KBM-7 (cell line): ENCODE data around the gene HNRNPA1.
"Not testable (repeated sequence)": the region's sequence is repeated elsewhere in the genome, so short reads cannot be mapped to it uniquely, and the experiment has no call there.

Experiments
- DNase-seq: peaks from one replicate; pipeline ENCODE4 v3.0.0-alpha.2; 2015
- in situ Hi-C: fragments of 300-500 bp; cut with MboI; formaldehyde crosslinking; loops from 2 replicates; pipeline ENCODE4 v1.14.3; 2020; ENCODE audit warnings: low sequenced_read_pairs, low pct_unique_long_range_greater_than_20kb, mixed read lengths

Gene HNRNPA1

DNA sequence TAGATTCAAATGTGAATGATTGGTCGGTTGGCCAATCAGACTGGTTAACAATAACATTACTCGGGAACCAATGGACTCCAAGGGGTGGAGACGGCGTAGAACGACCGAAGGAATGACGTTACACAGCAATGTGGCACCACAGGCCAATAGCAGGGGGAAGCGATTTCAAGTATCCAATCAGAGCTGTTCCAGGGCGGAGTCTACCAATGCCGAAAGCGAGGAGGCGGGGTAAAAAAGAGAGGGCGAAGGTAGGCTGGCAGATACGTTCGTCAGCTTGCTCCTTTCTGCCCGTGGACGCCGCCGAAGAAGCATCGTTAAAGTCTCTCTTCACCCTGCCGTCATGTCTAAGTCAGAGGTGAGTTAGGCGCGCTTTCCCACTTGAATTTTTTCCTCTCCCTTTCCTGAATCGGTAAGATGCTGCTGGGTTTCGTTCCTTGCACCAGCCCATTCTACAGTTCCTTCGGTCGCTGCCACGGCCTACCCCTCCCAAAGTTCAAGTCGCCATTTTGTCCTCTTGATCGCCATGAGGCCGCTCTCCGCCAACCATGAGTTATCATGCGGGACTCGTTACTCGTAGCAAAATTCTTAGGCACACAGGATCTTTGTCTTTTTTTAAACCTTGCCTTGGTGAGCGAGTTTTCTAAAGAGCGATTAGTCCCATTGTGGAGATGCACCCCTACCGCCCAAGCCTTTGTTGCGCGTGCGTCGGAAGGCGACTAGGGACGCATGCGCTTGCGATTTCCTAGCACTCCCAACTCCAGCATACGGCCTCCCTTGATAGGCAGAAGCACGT is at the start of gene HNRNPA1:
HNRNPA1 (plus strand) TSS at position 259 of the 793 bp plus-strand sequence; CDS start at position 341, 82 bp downstream.
- peak; percentile 99 for DNase-seq
- in situ Hi-C loops = no loop called here

DNA sequence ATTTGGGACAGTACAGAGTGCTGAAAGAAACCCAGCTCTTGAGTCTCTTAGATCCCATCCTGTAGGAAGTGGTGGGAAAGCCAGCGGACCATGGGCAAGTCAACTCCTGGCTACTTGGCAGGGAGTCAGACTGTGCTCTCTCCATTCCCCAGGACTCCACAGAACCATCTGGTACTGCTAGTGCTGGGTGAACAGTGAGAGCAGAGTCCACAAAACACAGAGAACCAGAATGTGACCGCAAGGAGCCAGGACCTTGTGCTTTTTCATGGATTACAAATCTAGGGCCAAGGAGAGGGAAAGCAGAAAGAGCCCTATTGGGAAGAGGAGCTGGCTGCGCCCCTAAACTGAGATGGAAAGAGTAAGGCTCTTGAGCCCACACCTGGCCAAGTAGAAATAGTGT is 49.3 kb upstream of the HNRNPA1 start:
- DNase-seq, in situ Hi-C loops: not testable (repeated sequence)

DNA sequence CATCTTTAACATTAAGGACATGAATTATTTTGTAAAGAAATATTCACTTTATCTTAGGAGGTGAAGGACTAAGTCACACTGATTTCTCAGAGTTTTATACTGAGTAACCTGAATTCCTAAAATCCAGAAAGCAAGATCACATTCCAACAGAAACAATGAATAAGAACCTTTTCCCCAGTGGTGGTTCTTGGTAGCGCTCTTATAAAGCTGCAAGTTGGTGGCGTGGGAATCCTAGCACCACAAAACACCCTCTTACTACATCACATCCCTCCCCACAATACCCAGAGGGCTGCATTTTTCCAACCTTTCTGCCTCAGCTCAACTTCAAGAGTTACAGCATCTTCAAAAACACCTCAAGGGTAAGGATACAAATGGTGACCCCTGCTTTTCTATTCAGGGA is 47.7 kb upstream of the HNRNPA1 start:
- in situ Hi-C loops = no loop called here
- DNase-seq = no peak

DNA sequence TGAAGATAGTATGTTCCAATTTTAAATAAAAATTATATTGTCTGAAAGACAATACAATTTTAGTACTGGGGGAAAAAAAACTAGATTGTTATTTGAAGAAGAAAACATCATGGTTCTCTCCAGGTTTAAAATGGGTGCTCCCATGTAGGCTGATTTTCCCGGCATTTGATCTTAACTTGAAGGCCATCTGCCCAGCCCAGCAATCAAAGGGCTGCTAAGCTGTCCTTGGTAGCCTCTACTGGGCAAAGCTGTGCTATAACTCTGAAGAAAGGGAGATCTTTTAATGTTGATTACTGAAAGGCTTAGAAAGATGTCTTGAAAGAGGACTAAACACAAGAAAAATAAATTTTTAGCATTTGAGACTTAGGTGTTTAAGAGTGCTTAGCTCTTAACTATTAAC is 42.0 kb upstream of the HNRNPA1 start:
- in situ Hi-C loops = no loop called here

DNA sequence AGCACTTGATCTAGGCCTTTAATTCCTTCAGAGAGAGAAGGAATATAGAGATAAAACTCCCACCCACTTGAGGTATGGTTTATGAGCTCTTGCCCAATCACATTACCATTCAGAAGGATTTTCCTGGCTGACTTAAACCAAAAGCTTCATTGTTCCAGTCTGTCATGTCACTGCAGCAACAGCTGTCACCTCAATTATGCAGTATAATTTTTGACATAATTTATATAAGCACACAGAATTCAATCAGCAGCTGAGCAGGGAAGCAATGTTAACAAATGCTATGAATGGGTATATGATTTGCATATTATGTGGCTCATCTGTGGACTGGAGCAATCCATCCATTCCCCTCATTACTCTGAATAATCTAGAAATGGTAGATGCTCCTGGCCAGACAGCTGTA is 40.9 kb upstream of the HNRNPA1 start:
- in situ Hi-C loops = no loop called here
- no peak for DNase-seq

More for the DNA sequence above, 42.0 kb upstream of the HNRNPA1 start:
- DNase-seq = no peak

DNA sequence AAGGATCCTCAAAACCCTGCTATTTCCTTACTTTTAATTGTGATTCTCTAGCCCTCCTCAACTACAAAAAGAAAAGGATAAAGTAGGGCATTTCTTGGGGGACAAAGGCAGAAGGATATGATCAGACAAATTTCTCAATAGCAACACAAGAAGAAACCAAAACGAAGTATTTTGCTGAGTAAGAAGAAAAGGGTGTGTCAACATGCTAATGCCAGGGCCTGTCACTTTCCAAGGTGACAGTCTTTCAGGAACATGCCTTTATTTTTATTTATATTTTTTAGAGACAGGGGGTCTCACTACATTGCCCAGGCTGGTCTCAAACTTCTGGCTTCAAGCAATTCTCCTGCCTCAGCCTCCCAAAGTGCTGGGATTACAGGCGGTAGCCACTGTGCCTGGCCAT is 40.4 kb upstream of the HNRNPA1 start:
- in situ Hi-C loops = no loop called here
- no peak for DNase-seq

GRCh38 chr12:54240971-54241588 is 39.4 kb upstream of the HNRNPA1 start:
- DNase-seq = no peak
- in situ Hi-C loops = no loop called here

DNA sequence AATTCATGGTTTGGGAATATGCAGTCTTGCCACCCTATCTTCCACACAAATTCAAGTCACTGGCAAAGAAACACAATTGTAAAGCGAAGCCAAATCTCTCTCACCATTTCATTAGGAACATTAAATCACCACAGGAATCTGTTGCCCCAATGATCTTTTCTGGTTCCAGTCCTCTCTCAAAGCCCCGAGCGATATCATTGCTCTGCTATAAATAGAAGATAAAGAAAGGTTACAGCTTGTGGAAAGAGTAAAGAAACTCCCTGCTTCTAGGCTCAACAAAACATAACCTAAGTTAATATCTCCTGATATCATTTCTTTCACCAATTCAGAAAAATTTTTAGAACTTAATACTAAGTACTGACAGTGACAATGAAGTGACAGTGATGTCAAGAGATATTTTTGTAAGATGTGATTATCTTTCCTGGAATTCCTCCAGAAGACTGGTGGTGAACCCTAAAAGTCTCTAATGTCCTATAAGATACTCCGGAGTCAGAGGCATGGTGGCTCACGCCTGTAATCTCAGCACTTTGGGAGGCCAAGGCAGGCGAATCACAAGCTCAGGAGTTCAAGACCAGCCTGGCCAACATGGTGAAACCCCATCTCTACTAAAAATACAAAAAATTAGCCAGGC is 34.4 kb upstream of the HNRNPA1 start:
- in situ Hi-C loops = no loop called here
- DNase-seq = no peak

DNA sequence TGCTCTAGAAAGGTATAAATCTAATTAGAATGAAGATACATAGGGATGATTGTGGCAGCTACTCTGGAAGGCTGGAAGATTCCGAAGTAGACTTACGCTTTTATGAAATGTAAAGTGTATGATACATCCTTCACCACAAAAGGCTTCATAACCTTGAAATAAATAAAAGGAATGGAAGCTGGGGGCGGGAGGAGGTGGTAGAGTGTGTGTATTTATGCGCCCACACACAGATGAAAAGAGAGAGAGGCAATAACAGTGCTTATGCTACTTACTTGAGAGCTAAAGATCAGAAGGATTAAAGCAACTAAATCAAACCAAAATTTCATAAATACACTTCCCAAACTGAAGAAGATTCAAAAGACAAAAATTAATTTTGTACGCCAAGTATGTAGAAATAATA is 31.0 kb upstream of the HNRNPA1 start:
- in situ Hi-C loops = no loop called here

DNA sequence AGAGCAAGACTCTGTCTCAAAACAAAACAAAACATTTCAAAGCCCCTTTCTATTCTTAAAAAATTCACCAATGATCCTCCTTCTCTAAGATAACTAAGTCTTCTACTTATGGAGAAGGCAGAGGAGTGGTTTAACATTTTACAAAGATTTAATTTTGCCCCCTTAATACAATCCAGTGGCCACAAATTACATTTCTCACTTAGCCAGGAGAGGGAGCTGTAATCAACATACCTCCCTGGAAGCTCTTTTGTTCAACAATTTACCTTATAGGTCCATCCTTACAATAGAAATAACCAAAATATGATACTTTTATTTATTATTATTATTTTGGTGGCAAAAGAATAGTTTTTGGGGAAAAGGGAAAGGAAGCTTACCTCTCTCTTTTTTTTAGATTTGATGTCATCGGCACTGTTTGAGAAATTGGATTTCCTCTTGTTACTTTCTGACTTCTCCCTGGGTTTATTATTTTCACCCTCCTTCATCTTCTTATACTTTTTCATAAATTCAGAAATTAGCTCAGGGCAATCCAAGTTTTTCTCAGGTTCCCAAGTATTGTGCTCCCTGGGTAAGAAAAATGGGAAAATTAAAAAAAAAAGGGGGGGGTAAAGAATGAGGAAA is 28.8 kb upstream of the HNRNPA1 start:
- in situ Hi-C loops = no loop called here
- DNase-seq = peak; percentile 69

More for the DNA sequence above, 31.0 kb upstream of the HNRNPA1 start:
- DNase-seq = no peak

- no peak for DNase-seq
- in situ Hi-C loops = no loop called here
Observed at GRCh38 chr12:54253240-54253639, 27.3 kb upstream of the HNRNPA1 start.

- peak; percentile 63 for DNase-seq
- in situ Hi-C loops = no loop called here
Observed at GRCh38 chr12:54257332-54257731, 23.2 kb upstream of the HNRNPA1 start.

DNA sequence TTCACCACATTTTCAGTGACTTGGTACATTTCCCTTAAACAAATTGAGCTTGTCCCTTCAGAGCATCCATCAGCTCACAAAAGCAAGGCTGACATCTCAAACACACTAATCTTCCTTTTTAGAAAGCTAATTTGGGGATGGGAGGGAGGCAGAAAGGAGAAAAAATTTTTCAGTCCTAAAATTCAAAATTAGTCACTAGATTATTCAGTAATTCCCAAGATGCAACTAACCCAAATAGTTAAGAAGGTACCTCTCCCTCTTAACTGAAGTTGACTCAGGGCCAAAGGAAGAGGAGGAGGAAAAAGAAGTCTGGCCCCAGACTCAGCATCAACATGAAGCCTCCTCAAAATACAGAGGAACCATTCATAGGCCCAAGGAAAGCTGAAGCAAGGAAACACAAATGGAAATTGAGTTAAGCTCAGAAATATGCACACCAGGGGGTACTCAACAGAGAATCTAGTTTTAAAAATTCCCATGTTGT is 22.3 kb upstream of the HNRNPA1 start:
- in situ Hi-C loops = no loop called here
- DNase-seq = no peak

DNA sequence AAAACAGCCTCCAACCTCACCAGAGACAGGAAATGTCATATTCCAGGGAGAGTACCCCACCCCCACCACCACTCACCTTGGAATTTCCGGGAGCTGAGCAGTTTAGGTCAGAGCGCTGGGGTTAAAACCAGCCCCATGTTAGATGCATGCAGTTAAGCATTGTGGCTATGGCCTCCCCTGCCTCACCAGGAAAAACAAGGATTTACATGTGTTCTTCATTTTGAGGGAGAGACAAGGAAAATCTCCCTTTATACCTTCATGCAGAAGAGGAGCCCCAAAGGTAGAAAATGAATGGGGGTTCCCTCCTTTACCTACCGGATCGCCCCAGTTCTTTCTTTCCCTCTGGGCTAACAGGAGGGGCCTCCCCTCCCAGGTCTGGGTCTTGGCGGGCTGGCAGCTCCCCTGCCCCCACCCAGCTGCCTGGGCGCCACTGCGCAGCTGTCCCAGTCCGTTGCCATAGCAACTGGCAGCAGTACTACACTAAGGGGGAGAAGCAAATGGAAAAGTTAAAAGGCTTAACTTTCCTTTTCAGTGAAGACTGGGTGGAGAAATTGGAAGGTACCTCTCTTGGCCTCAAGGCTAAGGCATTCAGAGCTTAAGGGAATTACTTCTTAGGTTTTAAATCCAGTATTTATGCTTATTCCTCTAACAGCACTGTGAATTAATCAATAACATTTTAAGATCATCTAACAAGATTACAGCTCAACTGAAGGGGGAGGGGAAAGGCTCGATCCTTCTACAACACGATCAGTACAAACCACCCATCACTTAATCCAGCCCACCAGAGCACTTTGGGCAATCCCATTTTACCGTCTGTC is 21.1 kb upstream of the HNRNPA1 start:
- DNase-seq = peak; percentile 85
- in situ Hi-C loops = no loop called here

DNA sequence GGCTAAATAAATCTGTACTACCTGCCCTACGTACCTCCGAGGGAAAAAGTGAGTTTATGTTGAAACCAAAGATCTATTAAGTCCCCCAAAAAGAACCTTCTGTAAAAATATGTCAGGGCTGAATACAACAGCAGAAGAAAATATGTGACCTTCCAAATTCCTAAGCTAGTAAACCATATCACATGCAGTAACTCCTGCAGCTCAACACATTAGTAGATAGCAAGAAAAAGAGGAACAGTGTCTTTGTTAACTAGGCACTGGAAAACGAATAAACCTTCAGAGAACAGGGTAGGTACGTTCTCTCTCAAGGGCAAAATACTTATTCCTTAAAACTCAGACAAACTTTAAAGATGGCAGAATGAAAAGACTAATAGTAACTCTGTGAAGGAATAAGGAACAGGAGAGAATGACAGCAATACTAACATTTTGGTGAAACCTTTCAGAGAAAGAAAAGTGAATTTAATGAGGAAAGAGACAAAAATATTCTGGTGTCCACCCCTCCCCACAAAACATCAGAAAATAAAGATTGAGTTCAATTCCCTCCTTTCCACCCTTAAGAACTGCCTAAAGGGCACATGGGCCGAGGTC is 18.6 kb upstream of the HNRNPA1 start:
- in situ Hi-C loops = no loop called here
- DNase-seq = peak; percentile 53

- DNase-seq = peak; percentile 51
- in situ Hi-C loops = no loop called here
Observed at GRCh38 chr12:54262403-54262925, 18.1 kb upstream of the HNRNPA1 start.

GRCh38 chr12:54265364-54265812 is 15.1 kb upstream of the HNRNPA1 start:
- in situ Hi-C loops = no loop called here
- no peak for DNase-seq

DNA sequence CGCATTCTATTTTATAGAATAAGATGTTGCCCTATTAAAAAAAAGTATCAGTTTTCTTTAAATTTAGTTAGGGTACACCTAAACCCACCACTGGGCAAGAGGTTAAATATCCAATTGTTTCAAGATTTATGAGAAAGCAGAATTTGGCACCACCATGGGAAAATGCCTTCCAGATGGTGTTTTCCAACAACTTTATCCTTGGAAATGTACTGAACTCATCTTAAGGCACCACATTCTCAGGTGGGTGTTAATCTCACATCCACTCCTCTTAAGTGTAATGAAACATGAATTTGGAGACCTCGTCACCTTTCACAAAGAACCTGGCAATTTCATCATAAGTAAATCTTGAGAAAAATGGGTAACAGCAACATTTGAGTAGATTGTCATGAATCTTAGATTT is 13.7 kb upstream of the HNRNPA1 start:
- in situ Hi-C loops = no loop called here
- no peak for DNase-seq
